H1 (cell line): ENCODE data around the gene KIF4A. TPM values are rescaled to one million over a fixed set of nuclear protein-coding genes. Genes with fewer than 3 reads are reported as not detected.

Experiments used
- CTCF ChIA-PET: fragments of 300-600 bp; sonication (Branson Sonifier 250); formaldehyde crosslinking; loops from one replicate; lab custom pipeline; 2021; ENCODE audit not compliant: partially characterized antibody; lab: Charles Lee
- POLR2A ChIA-PET: fragments of 300-600 bp; sonication (Branson Sonifier 250); formaldehyde crosslinking; loops from one replicate; lab custom pipeline; 2021; ENCODE audit warnings: inconsistent platforms; ENCODE audit not compliant: partially characterized antibody; lab: Charles Lee
- DNase-seq, 2 experiments: peaks; one replicate each; pipeline versions ENCODE4 v3.0.0 to v3.0.0-alpha.2; 2010 to 2022; ENCODE audit warnings: low spot score in 2 of 2, low read depth in 1 of 2, mixed read lengths in 1 of 2
- FAIRE-seq: peaks from 2 replicates; lab custom pipeline; 2011; peaks lifted over from hg19 to GRCh38; lab: Jason Lieb, UNC
- H2AFZ ChIP-seq: 2 replicates; pipeline ENCODE4 v1.8.1; 2012; ENCODE audit warnings: low read length, inconsistent platforms
- H2AK5ac ChIP-seq: 2 replicates; pipeline ENCODE4 v1.6.1; 2013; ENCODE audit warnings: low read depth, low read length
- H2BK120ac ChIP-seq: replicated peaks from 2 replicates; pipeline ENCODE3; 2013; ENCODE audit warnings: low read depth, low read length, inconsistent platforms
- H2BK12ac ChIP-seq: 2 replicates; pipeline ENCODE4 v1.6.1; 2013; ENCODE audit warnings: low read depth, low read length
- H2BK15ac ChIP-seq: 2 replicates; pipeline ENCODE4 v1.6.1; 2013; ENCODE audit warnings: low read length
- H2BK20ac ChIP-seq: 2 replicates; pipeline ENCODE4 v1.6.1; 2013; ENCODE audit warnings: low read length
- H2BK5ac ChIP-seq: 2 replicates; pipeline ENCODE4 v1.6.1; 2013; ENCODE audit warnings: low read depth, low read length
- H3K14ac ChIP-seq: 2 replicates; pipeline ENCODE4 v1.6.1; 2013; ENCODE audit warnings: inconsistent platforms; ENCODE audit not compliant: insufficient read length
- H3K18ac ChIP-seq: 2 replicates; pipeline ENCODE4 v1.6.1; 2013; ENCODE audit warnings: low read length; ENCODE audit errors: extremely low read depth
- H3K23ac ChIP-seq: 2 replicates; pipeline ENCODE4 v1.6.1; 2013; ENCODE audit warnings: inconsistent platforms; ENCODE audit not compliant: insufficient read length
- H3K23me2 ChIP-seq: 2 replicates; pipeline ENCODE4 v1.6.1; 2013; ENCODE audit warnings: low read depth, low read length
- H3K27ac ChIP-seq: 2 replicates; pipeline ENCODE4 v1.6.1; 2011; ENCODE audit warnings: low read depth, low read length, inconsistent platforms
- H3K27me3 ChIP-seq, 4 experiments: replicated peaks in 1 of 4; 1 replicate in 1 of 4; 2 replicates in 3 of 4; pipeline versions ENCODE4 v1.6.1 to v1.8.1; 2011 to 2013; ENCODE audit warnings: low read length in 3 of 4, mild to moderate bottlenecking in 3 of 4, inconsistent platforms in 2 of 4, mixed read lengths in 2 of 4, moderate library complexity in 1 of 4; ENCODE audit not compliant: control insufficient read depth in 3 of 4, insufficient read depth in 3 of 4; ENCODE audit errors: extremely low read depth in 1 of 4
- H3K36me3 ChIP-seq, 4 experiments: 2 replicates each; pipeline versions ENCODE4 v1.6.1 to v1.8.1; 2011 to 2013; ENCODE audit warnings: mild to moderate bottlenecking in 4 of 4, low read length in 3 of 4, moderate library complexity in 2 of 4, control low read depth in 1 of 4, inconsistent platforms in 1 of 4; ENCODE audit not compliant: insufficient read depth in 4 of 4, control insufficient read depth in 2 of 4
- H3K4ac ChIP-seq: replicated peaks from 2 replicates; pipeline ENCODE3; 2013; ENCODE audit warnings: low read length, low read depth, mixed read lengths, inconsistent platforms; ENCODE audit not compliant: insufficient read length
- H3K4me1 ChIP-seq, 4 experiments: replicated peaks in 1 of 4; 1 replicate in 1 of 4; 2 replicates in 3 of 4; pipeline versions ENCODE4 v1.6.1 to v1.8.1; 2011 to 2013; ENCODE audit warnings: low read length in 3 of 4, inconsistent platforms in 2 of 4, mixed read lengths in 1 of 4; ENCODE audit not compliant: insufficient read depth in 4 of 4, control insufficient read depth in 3 of 4
- H3K4me2 ChIP-seq, 2 experiments: 2 replicates each; pipeline versions ENCODE4 v1.6.1 to v1.8.1; 2011 to 2013; ENCODE audit warnings: low read depth in 2 of 2, low read length in 2 of 2, control low read depth in 1 of 2, inconsistent platforms in 1 of 2, mild to moderate bottlenecking in 1 of 2; ENCODE audit not compliant: insufficient read depth in 1 of 2
- H3K4me3 ChIP-seq, 4 experiments: fragments of 200-600, 300-600 bp in 1 of 4; sonication (generic), shearing (Covaris generic), sonication (Bioruptor Twin) in 1 of 4; 2 replicates each; pipeline versions ENCODE4 v1.5.1 to v1.8.1; 2011 to 2016; ENCODE audit warnings: low read length in 4 of 4, low read depth in 3 of 4, control low read depth in 2 of 4, inconsistent platforms in 2 of 4, mild to moderate bottlenecking in 2 of 4, mixed read lengths in 1 of 4, moderate library complexity in 1 of 4; ENCODE audit not compliant: insufficient read depth in 2 of 4; ENCODE audit errors: extremely low read depth in 1 of 4
- H3K56ac ChIP-seq: replicated peaks from 2 replicates; pipeline ENCODE3; 2013; ENCODE audit warnings: low read depth, mild to moderate bottlenecking, mixed read lengths, low read length, inconsistent platforms; ENCODE audit not compliant: insufficient read length
- H3K79me1 ChIP-seq: 2 replicates; pipeline ENCODE4 v1.6.1; 2013; ENCODE audit warnings: low read depth, low read length, control low read depth
- H3K79me2 ChIP-seq, 2 experiments: 2 replicates each; pipeline versions ENCODE4 v1.6.1 to v1.8.1; 2012 to 2013; ENCODE audit warnings: low read length in 2 of 2, mild to moderate bottlenecking in 2 of 2, inconsistent platforms in 1 of 2; ENCODE audit not compliant: insufficient read depth in 2 of 2, control insufficient read depth in 1 of 2
- H3K9ac ChIP-seq, 4 experiments: replicated peaks in 1 of 4; 1 replicate in 1 of 4; 2 replicates in 3 of 4; pipeline versions ENCODE4 v1.6.1 to v1.8.1; 2011 to 2013; ENCODE audit warnings: low read depth in 3 of 4, low read length in 3 of 4, control low read depth in 2 of 4, mild to moderate bottlenecking in 2 of 4, moderate library complexity in 2 of 4, inconsistent platforms in 1 of 4; ENCODE audit errors: extremely low read depth in 1 of 4
- H3K9me3 ChIP-seq, 2 experiments: 2 replicates each; pipeline versions ENCODE4 v1.6.1 to v1.8.1; 2012 to 2013; ENCODE audit warnings: mild to moderate bottlenecking in 2 of 2, moderate library complexity in 2 of 2, control low read depth in 1 of 2, inconsistent platforms in 1 of 2, low read depth in 1 of 2, low read length in 1 of 2, mixed read lengths in 1 of 2; ENCODE audit not compliant: insufficient read depth in 2 of 2
- H4K20me1 ChIP-seq, 2 experiments: replicated peaks in 1 of 2; 2 replicates each; pipeline versions ENCODE3 to v1.8.1; 2011 to 2013; ENCODE audit warnings: inconsistent platforms in 2 of 2, low read length in 2 of 2, mild to moderate bottlenecking in 1 of 2; ENCODE audit not compliant: insufficient read depth in 2 of 2, control insufficient read depth in 1 of 2
- H4K5ac ChIP-seq: 2 replicates; pipeline ENCODE4 v1.6.1; 2013; ENCODE audit warnings: low read length, low read depth, mixed read lengths, inconsistent platforms; ENCODE audit not compliant: insufficient read length
- H4K8ac ChIP-seq: 2 replicates; pipeline ENCODE4 v1.8.0; 2013; ENCODE audit warnings: mild to moderate bottlenecking, moderate library complexity, low read length, inconsistent platforms; ENCODE audit not compliant: insufficient read depth; ENCODE audit errors: extremely low read depth
- H4K91ac ChIP-seq: replicated peaks from 2 replicates; pipeline ENCODE3; 2013; ENCODE audit warnings: low read length, mixed read lengths, inconsistent platforms; ENCODE audit not compliant: insufficient read length
- ASH2L ChIP-seq: fragments of 200-600, 300-600 bp; sonication (generic); IDR thresholded peaks from one replicate; pipeline ENCODE4 v1.7.1; 2017; ENCODE audit warnings: low read length
- CEBPB ChIP-seq: IDR thresholded peaks from 2 replicates; pipeline ENCODE4 v1.6.1; 2012; ENCODE audit warnings: low read depth, low read length
- CHD2 ChIP-seq: IDR thresholded peaks from 2 replicates; pipeline ENCODE4 v1.6.1; 2012; ENCODE audit warnings: low read length, improper control_type of control experiment
- POLR2AphosphoS5 ChIP-seq: IDR thresholded peaks from 2 replicates; pipeline ENCODE4 v1.6.1; 2011; ENCODE audit warnings: low read depth, low read length
- SP1 ChIP-seq: IDR thresholded peaks from 2 replicates; pipeline ENCODE4 v1.6.1; 2011; ENCODE audit warnings: low read depth, low read length
- YY1 ChIP-seq: IDR thresholded peaks from 2 replicates; pipeline ENCODE4 v1.6.1; 2011; ENCODE audit warnings: low read depth, mild to moderate bottlenecking, low read length
- WGBS, 2 experiments: shearing (Covaris generic) in 1 of 2; methylation state at CpG; one replicate each; pipeline versions ENCODE4 v1.1.6 to v1.1.7; 2013 to 2015; ENCODE audit warnings: low lambda C conversion rate in 2 of 2, mixed read lengths in 2 of 2, inconsistent platforms in 1 of 2, low coverage in 1 of 2, missing lambda C conversion rate in 1 of 2; ENCODE audit not compliant: insufficient replicate concordance in 2 of 2, insufficient coverage in 1 of 2, insufficient read length in 1 of 2; ENCODE audit errors: extremely low coverage in 1 of 2, missing lambda C conversion rate in 1 of 2; 5-methylcytosine and 5-hydroxymethylcytosine counted together
- polyA plus RNA-seq, 7 experiments: library from polyadenylated mRNA; depleted of rRNA in 3 of 7; stranded (reverse) in 5 of 7; unstranded in 2 of 7; fragments of >200 nt in 5 of 7; fragments of 200-250 nt in 2 of 7; gene quantifications; 1 replicate in 5 of 7; 2 replicates in 1 of 7; 4 replicates in 1 of 7; pipeline versions ENCODE4 v1.2.1 to v1.2.3, GENCODE V29; 2011 to 2013; ENCODE audit warnings: missing spikeins in 2 of 7, mixed read lengths in 2 of 7
- total RNA-seq: library from RNA; stranded (reverse); fragmentation: NEBNext Ultra II Directional; extraction: Animal tissue kit (Norgen Biotek cat#: 25700); gene quantifications from 2 replicates; pipeline ENCODE4 v1.2.1, GENCODE V29; 2021

The KIF4A gene
- total and polyA plus RNA-seq, 2 of the 8 experiments (the other 6 are each of a cell fraction or from before 2014, with no cell fraction given) = 10.9 to 35.7 TPM

GRCh38 chrX:70421618-70422017 is 131.7 kb downstream of the KIF4A start:
- H2BK15ac ChIP-seq = no peak overlapping the region
- H2AFZ ChIP-seq = no peak overlapping the region
- no peak overlapping the region for H4K91ac ChIP-seq
- ChIA-PET POLR2A (interaction anchor here (1.0 to 4.8 kb wide), 5 partner anchors 9 to 33 kb away, joined by 3 to 52 read pairs (median 6); no protein-coding TSS in a partner anchor), CTCF (interaction anchor here (1.5 kb wide), 1 partner anchor 12 kb away, joined by 7 read pairs; no protein-coding TSS in a partner anchor)
- peaks cover 2% of the 10 kb centered on the region; the same call in 1 of the 2 replicates for H3K23me2 ChIP-seq
- H2AK5ac ChIP-seq = no peak overlapping the region
- no peaks in the 10 kb centered on the region for H3K9me3 ChIP-seq
- H3K23ac ChIP-seq = no peak overlapping the region
- peak overlapping the region; percentile 56 to 97 for H3K4me2 ChIP-seq
- H3K36me3 ChIP-seq = peaks cover 0 to 31% (median 14%) of the 10 kb centered on the region in 4 experiments; a peak in 6 of 8 replicates
- no peak overlapping the region for H2BK20ac ChIP-seq
- H3K4ac ChIP-seq = no peak overlapping the region
- H4K20me1 ChIP-seq = no peaks in the 10 kb centered on the region
- H3K79me1 ChIP-seq = no peaks in the 10 kb centered on the region
- FAIRE-seq (peak; percentile 99), DNase-seq (peak in 1 of 2 experiments; percentile 49)
- TF ChIP-seq CEBPB (peak; percentile 74), YY1 (peak; percentile 54; the same call in 1 of the 2 replicates), SP1 (peak; percentile 40; the same call in 1 of the 2 replicates), CHD2 (no peak), POLR2AphosphoS5 (0 out of 2 replicates have a peak, but pooled peaks have one; percentile 34), ASH2L (no peak)
- peaks cover 5 to 20% (median 18%) of the 10 kb centered on the region in 4 experiments for H3K4me1 ChIP-seq
- WGBS, 2 experiments = 0% methylated on average over 1 of the region's 2 CpGs; no CpG with 5 or more reads in 1 of the 2 experiments
- peak overlapping the region; percentile 86; the same call in 1 of the 2 replicates for H2BK5ac ChIP-seq
- no peak overlapping the region for H3K9ac ChIP-seq
- H2BK120ac ChIP-seq = no peak overlapping the region
- no peak overlapping the region for H3K27ac ChIP-seq
- H3K27me3 ChIP-seq = no peaks in the 10 kb centered on the region
- H4K8ac ChIP-seq = no peak overlapping the region
- no peak overlapping the region for H3K56ac ChIP-seq
- H3K79me2 ChIP-seq = no peaks in the 10 kb centered on the region
- peak overlapping the region in 1 of 4 experiments; percentile 75; a peak in 1 of 8 replicates for H3K4me3 ChIP-seq
- H4K5ac ChIP-seq = no peak overlapping the region
- no peak overlapping the region for H2BK12ac ChIP-seq
- H3K14ac ChIP-seq = no peak overlapping the region
- no peak overlapping the region; the same call in 1 of the 2 replicates for H3K18ac ChIP-seq
